DOHH2 (cell line): ENCODE data around the gene JPH2.
"Not testable (repeated sequence)": the region's sequence is repeated elsewhere in the genome, so short reads cannot be mapped to it uniquely, and the experiment has no call there.

Experiments
- H3F3A ChIP-seq: fragments of 200-600 bp; sonication (generic), shearing (Covaris generic); 2 replicates; pipeline ENCODE4 v1.6.0; 2016; ENCODE audit warnings: antibody characterized with exemption, mild to moderate bottlenecking; ENCODE audit not compliant: control insufficient read depth, insufficient read depth
- H3K27ac ChIP-seq: fragments of 200-600 bp; sonication (generic); 2 replicates; pipeline ENCODE4 v1.5.1; 2014; ENCODE audit warnings: low read depth, mild to moderate bottlenecking, low read length, moderate library complexity
- H3K27me3 ChIP-seq: fragments of 200-600 bp; sonication (generic); 2 replicates; pipeline ENCODE4 v1.6.1; 2014; ENCODE audit warnings: mild to moderate bottlenecking, low read length, mixed read lengths; ENCODE audit not compliant: control insufficient read depth
- H3K36me3 ChIP-seq: fragments of 200-600 bp; sonication (generic); 2 replicates; pipeline ENCODE4 v1.6.1; 2014; ENCODE audit warnings: mild to moderate bottlenecking, low read length, moderate library complexity, mixed read lengths; ENCODE audit not compliant: control insufficient read depth
- H3K4me1 ChIP-seq: fragments of 200-600 bp; sonication (generic); 2 replicates; pipeline ENCODE4 v1.6.1; 2014; ENCODE audit warnings: mild to moderate bottlenecking, low read length, mixed read lengths; ENCODE audit not compliant: control insufficient read depth
- H3K4me2 ChIP-seq: fragments of 200-600 bp; sonication (generic); 2 replicates; pipeline ENCODE4 v1.6.0; 2014; ENCODE audit warnings: mild to moderate bottlenecking, low read length, moderate library complexity
- H3K4me3 ChIP-seq: fragments of 200-600 bp; sonication (generic); 2 replicates; pipeline ENCODE4 v1.5.1; 2014; ENCODE audit warnings: mild to moderate bottlenecking, low read length, mixed read lengths
- H3K79me2 ChIP-seq: fragments of 200-600 bp; sonication (generic); 2 replicates; pipeline ENCODE4 v1.6.1; 2014; ENCODE audit warnings: mild to moderate bottlenecking, low read length, mixed read lengths; ENCODE audit not compliant: control insufficient read depth
- H3K9me2 ChIP-seq: fragments of 200-600 bp; sonication (generic); replicated peaks from 2 replicates; pipeline ENCODE4 v1.6.1; 2014; ENCODE audit warnings: mild to moderate bottlenecking, low read length, mixed read lengths; ENCODE audit not compliant: control insufficient read depth
- H3K9me3 ChIP-seq: fragments of 200-600 bp; sonication (generic); 2 replicates; pipeline ENCODE4 v1.6.1; 2014; ENCODE audit warnings: antibody characterized with exemption, low read length, mixed read lengths; ENCODE audit not compliant: control insufficient read depth, insufficient read depth
- H4K20me1 ChIP-seq: fragments of 200-600 bp; sonication (generic); 2 replicates; pipeline ENCODE4 v1.6.0; 2014; ENCODE audit warnings: low read depth, mild to moderate bottlenecking, antibody characterized with exemption, low read length, moderate library complexity; ENCODE audit not compliant: control insufficient read depth, insufficient read depth
- CTCF ChIP-seq: fragments of 200-600 bp; sonication (generic); IDR thresholded peaks from one replicate; pipeline ENCODE4 v1.5.1; 2014; ENCODE audit warnings: antibody characterized with exemption, mild to moderate bottlenecking, low read depth, low read length; ENCODE audit not compliant: poor library complexity, severe bottlenecking
- EZH2phosphoT487 ChIP-seq: fragments of 200-600 bp; sonication (generic); IDR thresholded peaks from 2 replicates; pipeline ENCODE4 v1.6.1; 2017; ENCODE audit warnings: borderline replicate concordance, mild to moderate bottlenecking, antibody characterized with exemption, low read length, moderate library complexity, mixed read lengths

The JPH2 gene

DNA sequence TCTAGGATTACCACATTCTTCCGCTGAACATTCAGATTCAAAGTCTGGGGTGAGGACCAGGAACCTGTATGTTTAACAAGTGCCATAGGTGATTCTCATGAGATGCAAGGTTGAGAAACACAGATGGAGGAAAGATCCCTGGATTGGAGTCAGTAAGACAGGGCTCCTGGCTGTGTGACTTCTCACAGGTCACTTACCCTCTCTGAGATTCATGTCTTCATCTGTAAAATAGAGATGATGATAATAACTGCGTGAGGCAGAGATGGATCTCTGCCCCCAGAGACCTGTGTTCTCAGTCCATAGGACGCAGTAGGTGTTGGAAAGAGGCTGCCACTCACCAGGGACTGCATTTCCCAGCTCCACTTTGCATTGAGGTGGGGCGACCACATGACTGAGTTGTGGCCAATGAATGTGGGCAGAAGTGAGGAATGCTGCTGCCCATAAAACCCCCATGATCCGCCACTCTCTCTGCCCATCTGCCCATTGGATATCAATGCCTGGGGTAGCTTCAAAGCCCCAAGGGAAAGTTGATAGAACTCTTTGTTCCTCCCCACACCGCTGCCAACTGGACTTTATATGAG, 46.5 kb upstream of the JPH2 start:
- no peaks in the 10 kb centered on the region for H3K9me2 ChIP-seq
- no peaks in the 10 kb centered on the region for H3K9me3 ChIP-seq
- no peaks in the 10 kb centered on the region for H3K36me3 ChIP-seq
- no peak overlapping the region for H3K4me3 ChIP-seq
- no peaks in the 10 kb centered on the region for H4K20me1 ChIP-seq
- no peak overlapping the region for H3K4me2 ChIP-seq
- no peaks in the 10 kb centered on the region for H3F3A ChIP-seq
- H3K4me1 ChIP-seq = no peaks in the 10 kb centered on the region
- H3K27me3 ChIP-seq = no peaks in the 10 kb centered on the region
- TF ChIP-seq CTCF = no peak
- no peak for TF ChIP-seq EZH2phosphoT487
- no peaks in the 10 kb centered on the region for H3K79me2 ChIP-seq
- H3K27ac ChIP-seq = no peak overlapping the region

GRCh38 chr20:44232469-44232856, 45.5 kb upstream of the JPH2 start:
- not testable (repeated sequence) for H3K36me3 ChIP-seq, H3K79me2 ChIP-seq, H3K9me3 ChIP-seq, H3K27ac ChIP-seq, H3K9me2 ChIP-seq, H3F3A ChIP-seq, H3K4me3 ChIP-seq, H3K27me3 ChIP-seq, H3K4me1 ChIP-seq, H4K20me1 ChIP-seq, H3K4me2 ChIP-seq

- no peaks in the 10 kb centered on the region for H3K9me3 ChIP-seq
- H3K79me2 ChIP-seq = no peaks in the 10 kb centered on the region
- H3K4me3 ChIP-seq = no peak overlapping the region
- no peaks in the 10 kb centered on the region for H3K4me1 ChIP-seq
- H3K36me3 ChIP-seq = no peaks in the 10 kb centered on the region
- TF ChIP-seq CTCF = no peak
- no peak for TF ChIP-seq EZH2phosphoT487
- H3F3A ChIP-seq = no peaks in the 10 kb centered on the region
- H3K27ac ChIP-seq = no peak overlapping the region
- H3K9me2 ChIP-seq = no peaks in the 10 kb centered on the region
- H3K4me2 ChIP-seq = no peak overlapping the region
- no peaks in the 10 kb centered on the region for H4K20me1 ChIP-seq
- H3K27me3 ChIP-seq = no peaks in the 10 kb centered on the region
Observed at GRCh38 chr20:44231713-44232468, 44.9 kb upstream of the JPH2 start.

DNA sequence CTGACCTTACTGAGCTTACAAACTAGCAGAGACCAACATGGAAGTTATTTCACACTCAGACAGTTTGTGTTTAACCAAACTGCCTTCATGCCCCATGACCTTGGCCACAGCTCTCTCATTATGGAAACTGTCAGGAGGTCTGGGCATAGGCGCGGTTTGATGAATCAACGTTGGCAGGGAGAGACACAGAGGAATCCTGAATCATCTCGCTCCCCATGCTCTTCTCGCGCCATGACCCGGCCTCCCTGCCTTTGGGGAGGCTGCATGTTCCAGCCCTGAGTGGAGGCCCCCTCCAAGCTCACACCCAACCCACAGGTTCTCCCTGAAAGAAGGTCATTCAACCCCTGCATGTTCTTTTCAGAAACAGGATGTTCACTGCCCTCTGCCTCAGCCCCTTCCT, 44.2 kb upstream of the JPH2 start:
- H3F3A ChIP-seq = no peaks in the 10 kb centered on the region
- no peak overlapping the region for H3K27ac ChIP-seq
- no peaks in the 10 kb centered on the region for H3K79me2 ChIP-seq
- TF ChIP-seq CTCF (no peak), EZH2phosphoT487 (no peak)
- H3K4me1 ChIP-seq = no peaks in the 10 kb centered on the region
- no peak overlapping the region for H3K4me2 ChIP-seq
- H3K9me3 ChIP-seq = no peaks in the 10 kb centered on the region
- H4K20me1 ChIP-seq = no peaks in the 10 kb centered on the region
- no peak overlapping the region for H3K4me3 ChIP-seq
- H3K27me3 ChIP-seq = no peaks in the 10 kb centered on the region
- H3K9me2 ChIP-seq = no peaks in the 10 kb centered on the region
- H3K36me3 ChIP-seq = no peaks in the 10 kb centered on the region
